SK-N-SH (cell line): ENCODE data around the gene ZNF628. TPM values are rescaled to one million over a fixed set of nuclear protein-coding genes. Genes with fewer than 3 reads are reported as not detected.

Experiments used
- CTCF ChIA-PET: fragments of 300-600, 350-600 bp; formaldehyde crosslinking; extraction: SDS; loops from one replicate; lab custom pipeline; 2021; lab: Yijun Ruan, JAX
- POLR2A ChIA-PET: fragments of 350-600 bp; sonication (Branson Sonifier 250); formaldehyde crosslinking; extraction: SDS; loops from one replicate; lab custom pipeline; 2020; ENCODE audit warnings: antibody characterized with exemption, inconsistent platforms; lab: Yijun Ruan, JAX
- DNase-seq: peaks from one replicate; pipeline ENCODE4 v3.0.0; 2012
- H2AFZ ChIP-seq: fragments of 200-600 bp; sonication (generic); 2 replicates; pipeline ENCODE4 v1.8.1; 2016; ENCODE audit warnings: antibody characterized with exemption, mild to moderate bottlenecking, low read depth
- H3F3A ChIP-seq: fragments of 200-600 bp; sonication (generic); replicated peaks from 2 replicates; pipeline ENCODE3; 2016; ENCODE audit warnings: antibody characterized with exemption, mild to moderate bottlenecking; ENCODE audit not compliant: insufficient read depth
- H3K27ac ChIP-seq, 2 experiments: fragments of 200-500 bp in 1 of 2; fragments of 200-600 bp in 1 of 2; sonication (Bioruptor generic) in 1 of 2; sonication (generic), shearing (Covaris generic) in 1 of 2; 2 replicates each; pipeline versions ENCODE4 v1.5.1 to v1.6.1; 2014 to 2016; ENCODE audit warnings: low read depth in 2 of 2, inconsistent platforms in 1 of 2, low read length in 1 of 2, mild to moderate bottlenecking in 1 of 2, mixed read lengths in 1 of 2
- H3K27me3 ChIP-seq: fragments of 200-600 bp; sonication (generic), shearing (Covaris generic); 2 replicates; pipeline ENCODE4 v1.6.1; 2016; ENCODE audit warnings: mixed run types; ENCODE audit not compliant: insufficient read depth
- H3K36me3 ChIP-seq, 2 experiments: fragments of 200-500 bp in 1 of 2; fragments of 200-600 bp in 1 of 2; sonication (Bioruptor generic) in 1 of 2; sonication (generic) in 1 of 2; replicated peaks in 1 of 2; 2 replicates each; pipeline versions ENCODE3 to v1.5.1; 2014 to 2016; ENCODE audit warnings: low read length in 1 of 2, mild to moderate bottlenecking in 1 of 2; ENCODE audit not compliant: insufficient read depth in 2 of 2, control insufficient read depth in 1 of 2
- H3K4me1 ChIP-seq, 2 experiments: fragments of 200-500 bp in 1 of 2; fragments of 200-600 bp in 1 of 2; sonication (Bioruptor generic) in 1 of 2; sonication (generic), shearing (Covaris generic) in 1 of 2; 2 replicates each; pipeline versions ENCODE4 v1.5.1 to v1.6.1; 2014 to 2016; ENCODE audit warnings: low read depth in 1 of 2, low read length in 1 of 2, mixed run types in 1 of 2; ENCODE audit not compliant: insufficient read depth in 2 of 2, control insufficient read depth in 1 of 2
- H3K4me2 ChIP-seq: fragments of 200-600 bp; sonication (generic), shearing (Covaris generic); 2 replicates; pipeline ENCODE4 v1.6.1; 2017; ENCODE audit warnings: mixed run types
- H3K4me3 ChIP-seq, 2 experiments: fragments of 200-500 bp in 1 of 2; fragments of 200-600 bp in 1 of 2; sonication (Bioruptor generic) in 1 of 2; sonication (generic), shearing (Covaris generic) in 1 of 2; 2 replicates each; pipeline versions ENCODE4 v1.5.1 to v1.8.1; 2014 to 2016; ENCODE audit warnings: low read depth in 2 of 2, inconsistent platforms in 1 of 2, low read length in 1 of 2, mild to moderate bottlenecking in 1 of 2, mixed read lengths in 1 of 2, moderate library complexity in 1 of 2
- H3K79me2 ChIP-seq: fragments of 200-600 bp; sonication (generic); 2 replicates; pipeline ENCODE4 v1.8.1; 2017; ENCODE audit warnings: mild to moderate bottlenecking; ENCODE audit not compliant: insufficient read depth
- H3K9ac ChIP-seq: fragments of 200-600 bp; sonication (generic); 2 replicates; pipeline ENCODE4 v1.6.1; 2017; ENCODE audit warnings: mixed run types
- H3K9me2 ChIP-seq: fragments of 200-600 bp; sonication (generic); 2 replicates; pipeline ENCODE4 v1.6.1; 2017; ENCODE audit warnings: mixed run types
- H3K9me3 ChIP-seq: fragments of 200-600 bp; sonication (generic); 2 replicates; pipeline ENCODE4 v1.6.1; 2017; ENCODE audit warnings: mixed run types, mild to moderate bottlenecking, moderate library complexity
- H4K20me1 ChIP-seq: fragments of 200-600 bp; sonication (generic); 2 replicates; pipeline ENCODE4 v1.6.1; 2017; ENCODE audit warnings: mild to moderate bottlenecking, mixed run types; ENCODE audit not compliant: insufficient read depth
- CHD2 ChIP-seq: fragments of 150-350 bp; IDR thresholded peaks from 2 replicates; pipeline ENCODE4 v1.6.1; 2018; ENCODE audit warnings: low read length; ENCODE audit not compliant: partially characterized antibody
- ELF1 ChIP-seq: IDR thresholded peaks from 2 replicates; pipeline ENCODE4 v1.4.0; 2012
- EP300 ChIP-seq, 2 experiments: IDR thresholded peaks; 2 replicates each; pipeline versions ENCODE4 v1.4.0 to v1.6.1; 2012; ENCODE audit warnings: borderline replicate concordance in 1 of 2, low read depth in 1 of 2, low read length in 1 of 2
- EZH2phosphoT487 ChIP-seq: fragments of 200-600 bp; sonication (generic); IDR thresholded peaks from 2 replicates; pipeline ENCODE4 v1.6.1; 2017; ENCODE audit warnings: low read depth, mixed run types, mild to moderate bottlenecking, antibody characterized with exemption, moderate library complexity, borderline replicate concordance
- FOXM1 ChIP-seq: IDR thresholded peaks from 2 replicates; pipeline ENCODE4 v1.4.0; 2012; ENCODE audit warnings: low read depth, mild to moderate bottlenecking
- GATA2 ChIP-seq: sonication (generic); formaldehyde crosslinking; IDR thresholded peaks from 2 replicates; pipeline ENCODE4 v1.5.0; 2020; ENCODE audit warnings: mild to moderate bottlenecking, missing genetic modification reagents
- IRF3 ChIP-seq: fragments of 150-350 bp; IDR thresholded peaks from 2 replicates; pipeline ENCODE4 v1.6.1; 2016; ENCODE audit warnings: mild to moderate bottlenecking, low read depth, low read length
- JUND ChIP-seq: IDR thresholded peaks from 2 replicates; pipeline ENCODE4 v1.4.0; 2012
- MEF2A ChIP-seq: IDR thresholded peaks from 2 replicates; pipeline ENCODE4 v1.4.0; 2012; ENCODE audit warnings: low read depth, borderline replicate concordance
- NRF1 ChIP-seq: IDR thresholded peaks from 2 replicates; pipeline ENCODE4 v1.6.1; 2012; ENCODE audit warnings: low read depth, mild to moderate bottlenecking, low read length
- RFX5 ChIP-seq: IDR thresholded peaks from 2 replicates; pipeline ENCODE4 v1.6.1; 2012; ENCODE audit warnings: mild to moderate bottlenecking, improper control_type of control experiment, low read length
- SMC3 ChIP-seq: IDR thresholded peaks from 2 replicates; pipeline ENCODE4 v1.6.1; 2012; ENCODE audit warnings: low read depth, low read length, improper control_type of control experiment
- TAF1 ChIP-seq: IDR thresholded peaks from 2 replicates; pipeline ENCODE4 v1.6.1; 2012; ENCODE audit warnings: low read depth, mild to moderate bottlenecking, low read length, moderate library complexity, borderline replicate concordance
- TEAD4 ChIP-seq: IDR thresholded peaks from 2 replicates; pipeline ENCODE4 v1.4.0; 2012; ENCODE audit warnings: mild to moderate bottlenecking, borderline replicate concordance; ENCODE audit not compliant: insufficient read depth
- YY1 ChIP-seq: IDR thresholded peaks from 2 replicates; pipeline ENCODE4 v1.4.0; 2012; ENCODE audit warnings: low read depth, mild to moderate bottlenecking
- WGBS: methylation state at CpG from one replicate; pipeline ENCODE4 v1.1.6; 2017; ENCODE audit warnings: low lambda C conversion rate; 5-methylcytosine and 5-hydroxymethylcytosine counted together
- polyA plus RNA-seq, 3 experiments: library from polyadenylated mRNA; depleted of rRNA; stranded (reverse); fragments of >200 nt; gene quantifications; 2 replicates each; pipeline ENCODE4 v1.2.3, GENCODE V29; 2012
- TF ChIP-seq, protein P1 (sequence below): IDR thresholded peaks from 2 replicates; pipeline ENCODE4 v1.4.0; 2012; ENCODE audit warnings: low read depth, borderline replicate concordance
- TF ChIP-seq, protein P2 (sequence below): IDR thresholded peaks from 2 replicates; pipeline ENCODE4; 2012
- TF ChIP-seq, protein P3 (sequence below): IDR thresholded peaks from 2 replicates; pipeline ENCODE4 v1.4.0; 2012; ENCODE audit warnings: low read depth
- TF ChIP-seq, protein P4 (sequence below): fragments of 200-600 bp; sonication (generic); IDR thresholded peaks from 2 replicates; pipeline ENCODE4 v1.6.1; 2017; ENCODE audit warnings: antibody characterized with exemption, mild to moderate bottlenecking, moderate library complexity

The ZNF628 gene
- polyA plus RNA-seq, 1 of the 3 experiments (the other 2 are of a cell fraction): 1.6 TPM

GRCh38 chr19:55440411-55441105, 35.9 kb upstream of the ZNF628 start:
- H3K4me3 ChIP-seq: peak overlapping the region in 1 of 2 experiments; percentile 36; a peak in 2 of 4 replicates
- H3K27me3 ChIP-seq: peaks cover 47% of the 10 kb centered on the region
- H3F3A ChIP-seq: no peaks in the 10 kb centered on the region
- TF ChIP-seq MEF2A: no peak
- TF ChIP-seq TAF1: no peak
- TF ChIP-seq, protein P1, sequence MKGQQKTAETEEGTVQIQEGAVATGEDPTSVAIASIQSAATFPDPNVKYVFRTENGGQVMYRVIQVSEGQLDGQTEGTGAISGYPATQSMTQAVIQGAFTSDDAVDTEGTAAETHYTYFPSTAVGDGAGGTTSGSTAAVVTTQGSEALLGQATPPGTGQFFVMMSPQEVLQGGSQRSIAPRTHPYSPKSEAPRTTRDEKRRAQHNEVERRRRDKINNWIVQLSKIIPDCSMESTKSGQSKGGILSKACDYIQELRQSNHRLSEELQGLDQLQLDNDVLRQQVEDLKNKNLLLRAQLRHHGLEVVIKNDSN: no peak
- no peak for TF ChIP-seq EP300 (IDR thresholded peaks at IDR 0.05; ENCODE audit: borderline replicate concordance in 1 of 2, low read depth in 1 of 2, low read length in 1 of 2)
- TF ChIP-seq RFX5: no peak
- no peak for TF ChIP-seq GATA2 (CRISPR knock-in tag)
- TF ChIP-seq, protein P2, sequence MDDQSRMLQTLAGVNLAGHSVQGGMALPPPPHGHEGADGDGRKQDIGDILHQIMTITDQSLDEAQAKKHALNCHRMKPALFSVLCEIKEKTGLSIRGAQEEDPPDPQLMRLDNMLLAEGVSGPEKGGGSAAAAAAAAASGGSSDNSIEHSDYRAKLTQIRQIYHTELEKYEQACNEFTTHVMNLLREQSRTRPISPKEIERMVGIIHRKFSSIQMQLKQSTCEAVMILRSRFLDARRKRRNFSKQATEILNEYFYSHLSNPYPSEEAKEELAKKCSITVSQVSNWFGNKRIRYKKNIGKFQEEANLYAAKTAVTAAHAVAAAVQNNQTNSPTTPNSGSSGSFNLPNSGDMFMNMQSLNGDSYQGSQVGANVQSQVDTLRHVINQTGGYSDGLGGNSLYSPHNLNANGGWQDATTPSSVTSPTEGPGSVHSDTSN: no peak
- TF ChIP-seq IRF3: no peak
- no peak for TF ChIP-seq TEAD4
- TF ChIP-seq JUND: no peak
- TF ChIP-seq YY1: no peak
- no peaks in the 10 kb centered on the region for H4K20me1 ChIP-seq
- no peak overlapping the region for H3K9ac ChIP-seq
- no peaks in the 10 kb centered on the region for H3K9me3 ChIP-seq
- ChIA-PET CTCF (interaction anchor here (0.6 to 2.3 kb wide), 7 partner anchors 23 to 64 kb away, joined by 3 to 9 read pairs (median 3); no protein-coding TSS in a partner anchor), POLR2A (no interaction called here)
- no peak overlapping the region for H2AFZ ChIP-seq
- no peaks in the 10 kb centered on the region for H3K79me2 ChIP-seq
- peak; percentile 94 for DNase-seq
- peaks cover 0 to 6% of the 10 kb centered on the region in 2 experiments; a peak in 1 of 4 replicates for H3K4me1 ChIP-seq
- H3K36me3 ChIP-seq: no peaks in the 10 kb centered on the region
- H3K27ac ChIP-seq: no peak overlapping the region
- WGBS: 22% methylated on average over 22 of the region's 39 CpGs
- no peak overlapping the region for H3K4me2 ChIP-seq
- H3K9me2 ChIP-seq: no peaks in the 10 kb centered on the region

- TF ChIP-seq TAF1 (no peak), SMC3 (no peak), MEF2A (no peak), EZH2phosphoT487 (no peak), ELF1 (no peak), NRF1 (no peak), TEAD4 (no peak), JUND (no peak), FOXM1 (no peak), CHD2 (no peak)
- TF ChIP-seq, protein P3, sequence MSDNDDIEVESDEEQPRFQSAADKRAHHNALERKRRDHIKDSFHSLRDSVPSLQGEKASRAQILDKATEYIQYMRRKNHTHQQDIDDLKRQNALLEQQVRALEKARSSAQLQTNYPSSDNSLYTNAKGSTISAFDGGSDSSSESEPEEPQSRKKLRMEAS: no peak
- TF ChIP-seq, protein P4, sequence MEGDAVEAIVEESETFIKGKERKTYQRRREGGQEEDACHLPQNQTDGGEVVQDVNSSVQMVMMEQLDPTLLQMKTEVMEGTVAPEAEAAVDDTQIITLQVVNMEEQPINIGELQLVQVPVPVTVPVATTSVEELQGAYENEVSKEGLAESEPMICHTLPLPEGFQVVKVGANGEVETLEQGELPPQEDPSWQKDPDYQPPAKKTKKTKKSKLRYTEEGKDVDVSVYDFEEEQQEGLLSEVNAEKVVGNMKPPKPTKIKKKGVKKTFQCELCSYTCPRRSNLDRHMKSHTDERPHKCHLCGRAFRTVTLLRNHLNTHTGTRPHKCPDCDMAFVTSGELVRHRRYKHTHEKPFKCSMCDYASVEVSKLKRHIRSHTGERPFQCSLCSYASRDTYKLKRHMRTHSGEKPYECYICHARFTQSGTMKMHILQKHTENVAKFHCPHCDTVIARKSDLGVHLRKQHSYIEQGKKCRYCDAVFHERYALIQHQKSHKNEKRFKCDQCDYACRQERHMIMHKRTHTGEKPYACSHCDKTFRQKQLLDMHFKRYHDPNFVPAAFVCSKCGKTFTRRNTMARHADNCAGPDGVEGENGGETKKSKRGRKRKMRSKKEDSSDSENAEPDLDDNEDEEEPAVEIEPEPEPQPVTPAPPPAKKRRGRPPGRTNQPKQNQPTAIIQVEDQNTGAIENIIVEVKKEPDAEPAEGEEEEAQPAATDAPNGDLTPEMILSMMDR: no peak
- TF ChIP-seq, all 33 proteins: peak for 0
- Histone ChIP-seq H2AFZ (no peak overlapping the region), H3K4me2 (no peak overlapping the region), H3K9me2 (no peaks in the 10 kb centered on the region), H3F3A (no peaks in the 10 kb centered on the region), H3K4me1 (peaks cover 0 to 6% of the 10 kb centered on the region in 2 experiments; a peak in 1 of 4 replicates), H3K36me3 (no peaks in the 10 kb centered on the region), H3K27ac (no peak overlapping the region), H3K4me3 (no peak overlapping the region; a peak in 1 of 4 replicates), H3K9me3 (no peaks in the 10 kb centered on the region), H4K20me1 (no peaks in the 10 kb centered on the region), H3K79me2 (no peaks in the 10 kb centered on the region), H3K27me3 (peaks cover 51% of the 10 kb centered on the region), H3K9ac (no peak overlapping the region)
- CTCF ChIA-PET: interaction anchor here (0.6 to 2.3 kb wide), 6 partner anchors 22 to 63 kb away, joined by 3 to 9 read pairs (median 4); no protein-coding TSS in a partner anchor
- POLR2A ChIA-PET: no interaction called here
- 39% methylated on average over 21 of the region's 21 CpGs for WGBS
- no peak for DNase-seq
These were observed 35.1 kb upstream of the ZNF628 start for GRCh38 chr19:55441319-55441691.
